Ovary (tissue), 3 donors: ENCODE measurements around the gene KIAA1328.

Source experiments
- CTCF ChIP-seq, 3 donors: fragments of 450-650 bp in 2 of 3; fragments of 200-600 bp in 1 of 3; IDR thresholded peaks; one replicate each; pipeline versions ENCODE4 v1.5.1 to v1.8.0; 2016 to 2022; ENCODE audit warnings: antibody characterized with exemption in 3 of 3, mild to moderate bottlenecking in 1 of 3
- EP300 ChIP-seq: sonication (generic); formaldehyde crosslinking; IDR thresholded peaks from one replicate; pipeline ENCODE4 v1.6.1; 2017; ENCODE audit warnings: antibody characterized with exemption
- POLR2A ChIP-seq: fragments of 450-650 bp; IDR thresholded peaks from one replicate; pipeline ENCODE4 v1.6.1; 2017; ENCODE audit warnings: antibody characterized with exemption, mild to moderate bottlenecking, moderate library complexity
- donor health status: DM: no; HTN: no; CAD: no.

GRCh38 chr18:37266290-37266689 lies 437.4 kb downstream of the KIAA1328 start:
- TF ChIP-seq POLR2A = no peak
- no peak for TF ChIP-seq CTCF (IDR thresholded peaks at IDR 0.05)
- no peak for TF ChIP-seq EP300
